GM12875 (cell line): ENCODE measurements around the gene CLCN7.

Source experiments
- H3K4me3 ChIP-seq: one replicate; pipeline ENCODE4 v1.5.1; 2011; ENCODE audit warnings: low read depth, low read length, control low read depth
- TF ChIP-seq, protein P1 (sequence below): IDR thresholded peaks from 2 replicates; pipeline ENCODE4 v1.5.1; 2011; ENCODE audit warnings: low read depth, mild to moderate bottlenecking, control low read depth, inconsistent platforms, low read length, moderate library complexity, borderline replicate concordance; ENCODE audit not compliant: insufficient read depth

CLCN7 gene

DNA sequence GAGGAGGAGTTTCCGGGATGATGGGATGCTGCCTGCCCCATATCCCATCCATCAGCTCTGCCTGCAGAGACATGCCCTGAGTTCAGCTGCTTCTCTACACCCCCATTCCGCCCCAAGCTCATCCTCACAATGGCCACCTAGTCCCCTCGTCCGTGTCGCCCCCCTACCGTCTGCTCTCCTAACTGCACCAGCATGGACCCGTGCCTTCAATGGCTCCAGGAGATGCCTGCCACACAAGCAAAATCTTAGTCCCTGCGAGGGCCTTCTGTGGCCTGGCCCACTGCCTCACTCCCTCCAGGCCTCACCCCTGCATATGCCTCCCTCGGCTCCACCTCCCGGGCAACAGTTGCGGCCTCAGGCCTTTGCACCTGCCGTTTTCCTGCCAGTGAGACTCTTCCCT is 16.5 kb upstream of the CLCN7 start:
- H3K4me3 ChIP-seq = no peak overlapping the region
- TF ChIP-seq, protein P1, sequence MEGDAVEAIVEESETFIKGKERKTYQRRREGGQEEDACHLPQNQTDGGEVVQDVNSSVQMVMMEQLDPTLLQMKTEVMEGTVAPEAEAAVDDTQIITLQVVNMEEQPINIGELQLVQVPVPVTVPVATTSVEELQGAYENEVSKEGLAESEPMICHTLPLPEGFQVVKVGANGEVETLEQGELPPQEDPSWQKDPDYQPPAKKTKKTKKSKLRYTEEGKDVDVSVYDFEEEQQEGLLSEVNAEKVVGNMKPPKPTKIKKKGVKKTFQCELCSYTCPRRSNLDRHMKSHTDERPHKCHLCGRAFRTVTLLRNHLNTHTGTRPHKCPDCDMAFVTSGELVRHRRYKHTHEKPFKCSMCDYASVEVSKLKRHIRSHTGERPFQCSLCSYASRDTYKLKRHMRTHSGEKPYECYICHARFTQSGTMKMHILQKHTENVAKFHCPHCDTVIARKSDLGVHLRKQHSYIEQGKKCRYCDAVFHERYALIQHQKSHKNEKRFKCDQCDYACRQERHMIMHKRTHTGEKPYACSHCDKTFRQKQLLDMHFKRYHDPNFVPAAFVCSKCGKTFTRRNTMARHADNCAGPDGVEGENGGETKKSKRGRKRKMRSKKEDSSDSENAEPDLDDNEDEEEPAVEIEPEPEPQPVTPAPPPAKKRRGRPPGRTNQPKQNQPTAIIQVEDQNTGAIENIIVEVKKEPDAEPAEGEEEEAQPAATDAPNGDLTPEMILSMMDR = no peak

DNA sequence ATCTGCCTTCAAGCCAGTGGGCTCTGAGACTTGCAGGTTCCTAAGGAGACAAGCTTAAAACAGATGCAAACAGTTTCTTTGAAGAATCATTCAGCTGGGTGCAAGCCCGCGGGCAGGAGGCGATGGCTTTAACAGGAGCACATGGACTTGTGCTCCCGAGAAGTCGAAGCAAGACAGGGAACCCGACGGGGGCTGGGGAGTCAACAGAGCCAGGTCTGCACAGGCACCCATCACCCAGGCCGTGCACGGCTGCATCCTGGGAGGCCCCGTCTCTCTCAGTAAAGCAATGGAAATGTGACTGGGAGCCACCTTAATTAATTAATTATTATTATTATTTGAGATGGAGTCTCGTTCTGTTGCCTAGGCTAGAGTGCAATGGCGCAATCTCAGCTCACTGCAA is 14.2 kb upstream of the CLCN7 start:
- no peak overlapping the region for H3K4me3 ChIP-seq
- TF ChIP-seq, protein P1 = no peak

DNA sequence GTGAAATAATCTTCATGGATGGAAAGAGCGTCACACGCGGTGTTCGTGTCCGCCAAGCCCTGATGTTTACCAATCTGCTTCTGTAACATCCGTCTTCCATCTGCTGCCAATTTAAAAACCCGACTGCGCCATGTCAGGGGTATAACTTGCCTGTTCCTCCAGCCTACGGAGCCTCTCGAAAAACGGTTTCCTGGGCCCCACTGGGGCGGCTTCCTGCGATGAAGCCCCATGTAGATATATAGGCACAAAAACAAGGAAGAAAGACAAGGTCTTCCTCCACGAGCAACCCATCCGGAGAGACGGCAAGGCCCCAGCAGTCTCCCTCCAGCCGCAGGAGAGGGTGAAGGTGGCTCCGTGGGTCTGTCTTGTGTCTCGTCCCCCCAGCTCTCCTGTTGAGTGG is 13.8 kb upstream of the CLCN7 start, which contains the start of gene PTX4:
Gene PTX4, minus strand, starts transcription at position 326 of the 400 bp plus-strand sequence. Its CDS starts 35 bp downstream, at position 291.
- no peak within 1 kb of the TSS for H3K4me3 ChIP-seq
- TF ChIP-seq, protein P1 = no peak

DNA sequence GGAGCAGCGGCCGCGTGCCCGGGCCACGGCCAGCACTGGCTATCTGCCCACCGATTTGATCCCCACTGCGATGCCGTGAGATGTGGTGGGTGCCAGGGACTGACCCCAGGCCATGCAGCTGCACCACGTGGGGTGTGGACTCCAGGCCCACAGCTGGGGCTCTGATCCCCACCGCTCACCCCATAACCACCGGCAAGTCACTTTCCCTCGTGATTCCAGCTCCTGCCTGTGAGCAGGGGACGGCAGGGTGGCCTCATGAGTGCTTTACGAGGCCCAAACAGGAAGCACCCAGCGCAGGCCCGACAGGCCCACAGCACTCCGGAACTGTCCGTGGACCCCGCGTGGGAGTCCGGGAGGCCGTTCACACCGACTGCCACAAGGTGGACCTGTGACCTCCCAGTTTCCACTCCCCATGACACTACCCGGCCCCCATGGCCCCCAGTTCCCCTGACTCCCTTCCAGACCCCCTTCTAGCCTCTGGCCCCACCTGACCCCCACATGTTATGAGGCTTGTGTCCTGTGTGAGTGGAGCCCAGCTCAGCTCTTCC is 13.3 kb upstream of the CLCN7 start:
- TF ChIP-seq, protein P1 = no peak
- H3K4me3 ChIP-seq = no peak overlapping the region

DNA sequence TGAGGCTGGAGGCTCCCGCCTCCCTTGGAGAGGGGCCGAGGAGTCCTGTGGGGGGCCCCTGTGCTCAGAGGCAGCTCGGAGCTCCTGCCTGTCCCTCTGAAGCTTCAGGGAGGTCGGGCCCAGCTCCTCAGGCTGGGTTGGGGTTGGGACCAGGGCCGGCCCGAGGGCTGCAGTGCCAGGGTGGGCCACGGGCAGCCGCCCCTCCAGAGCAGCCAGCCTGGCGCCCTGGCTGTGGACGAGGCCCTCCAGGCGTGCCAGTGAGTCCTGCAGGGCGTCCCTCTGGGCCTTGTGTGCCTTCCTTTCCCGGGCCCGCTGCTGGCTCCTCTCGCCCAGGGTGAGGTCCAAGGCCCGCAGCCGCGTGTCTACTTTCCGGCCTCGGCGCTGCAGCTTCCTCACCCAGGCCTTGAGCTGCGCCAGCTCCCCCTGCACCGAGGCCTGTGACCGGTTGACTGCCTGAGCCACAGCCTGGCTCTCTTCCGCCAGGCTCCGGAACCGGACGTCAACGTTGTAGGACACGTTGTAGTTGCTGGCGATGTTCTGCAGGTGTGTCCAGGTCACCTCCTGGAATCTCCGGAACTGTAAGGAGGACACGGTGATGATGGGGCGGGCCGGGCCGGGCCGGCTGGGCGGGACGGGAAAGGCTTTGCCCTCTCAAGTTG is 12.7 kb upstream of the CLCN7 start:
- H3K4me3 ChIP-seq = no peak overlapping the region

DNA sequence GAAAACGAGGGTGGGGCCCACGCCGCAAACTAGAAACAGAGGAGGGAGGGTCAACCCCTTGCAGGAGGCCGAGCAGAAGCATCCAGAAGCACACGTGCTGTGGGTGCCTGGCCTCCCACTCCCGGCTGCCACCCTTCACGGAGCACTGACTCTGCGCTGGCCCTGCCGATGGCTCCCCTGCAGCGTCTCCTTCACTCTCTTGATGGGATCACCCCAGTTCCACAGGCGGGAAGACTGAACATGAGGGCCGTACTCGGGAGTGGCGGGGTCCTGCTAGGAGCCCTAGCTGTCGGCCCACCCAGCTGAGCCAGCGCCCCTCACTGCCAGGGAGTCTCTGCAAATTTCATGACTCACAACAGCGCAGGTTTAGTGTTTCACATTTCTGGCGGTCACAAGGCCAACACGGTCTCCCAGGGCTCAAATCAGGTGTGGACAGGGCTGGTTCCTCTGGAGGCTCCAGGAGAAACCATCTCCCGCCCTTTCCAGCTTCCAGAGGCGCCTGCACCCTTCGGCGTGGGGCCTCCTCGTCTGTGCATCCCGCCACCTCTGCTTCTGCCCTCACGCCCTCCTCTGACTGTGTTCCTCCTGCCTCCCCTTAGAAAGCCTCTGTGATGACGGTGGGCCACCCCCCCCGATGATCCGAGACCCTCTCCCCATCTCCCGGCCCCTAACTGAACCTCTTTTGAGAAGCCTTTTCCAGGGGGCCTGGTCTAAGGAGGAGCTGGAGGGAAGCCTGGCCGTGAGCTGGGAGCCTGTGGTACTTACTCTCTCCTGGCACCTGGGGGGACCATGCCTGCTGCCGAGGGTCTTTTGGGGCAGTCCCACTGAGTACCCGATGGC is 11.9 kb upstream of the CLCN7 start:
- no peak overlapping the region for H3K4me3 ChIP-seq
- TF ChIP-seq, protein P1 = no peak

More for the DNA sequence above, 12.7 kb upstream of the CLCN7 start:
- TF ChIP-seq, protein P1 = no peak
